Measurements from ENCODE around the gene SERGEF. TPM values are rescaled to one million over a fixed set of nuclear protein-coding genes. Genes with fewer than 3 reads are reported as not detected.

Gene SERGEF
- total and polyA plus RNA-seq, 12 donors, result 14.8 to 105 (median 19.9) TPM

GRCh38 chr11:17883057-17883456, 129.8 kb downstream of the SERGEF start:
- WGBS, 2 donors, result 84% methylated on average over 3 of the region's 3 CpGs
- Histone ChIP-seq H3K4me3 (no peak overlapping the region), H3K4me1 (no peaks in the 10 kb centered on the region), H3K27me3 (no peaks in the 10 kb centered on the region), H3K9me3 (no peaks in the 10 kb centered on the region), H3K36me3 (no peaks in the 10 kb centered on the region), H3K27ac (no peak overlapping the region)
- intact Hi-C loops (cut with DNase I), result no loop called here
- TF ChIP-seq CTCF (IDR thresholded peaks at IDR 0.05), result no peak
- DNase-seq (no peak), ATAC-seq (no peak)

- Histone ChIP-seq H3K9me3 (no peaks in the 10 kb centered on the region), H3K4me3 (no peak overlapping the region), H3K36me3 (no peaks in the 10 kb centered on the region), H3K27me3 (no peaks in the 10 kb centered on the region), H3K27ac (no peak overlapping the region), H3K4me1 (peaks cover 0 to 20% (median 11%) of the 10 kb centered on the region in 9 donors)
- TF ChIP-seq CTCF (IDR thresholded peaks at IDR 0.05), result no peak
- ATAC-seq, result no peak
- intact Hi-C loops (cut with DNase I), result no loop called here
- no peak for DNase-seq
- 79 to 84% methylated on average over 2 of the region's 2 CpGs for WGBS, 2 donors
Observed at GRCh38 chr11:17878743-17879142, 134.1 kb downstream of the SERGEF start.

GRCh38 chr11:17877886-17878285, 135.0 kb downstream of the SERGEF start:
- Histone ChIP-seq H3K36me3 (peaks cover 0 to under 1% (median 0%) of the 10 kb centered on the region in 9 donors), H3K27ac (no peak overlapping the region), H3K9me3 (no peaks in the 10 kb centered on the region), H3K27me3 (no peaks in the 10 kb centered on the region), H3K4me3 (no peak overlapping the region), H3K4me1 (peaks cover 0 to 26% (median 11%) of the 10 kb centered on the region in 9 donors)
- ATAC-seq (no peak), DNase-seq (no peak)
- intact Hi-C loops (cut with DNase I), result no loop called here
- no peak for TF ChIP-seq CTCF (IDR thresholded peaks at IDR 0.05)
- WGBS, 2 donors, result 98 to 99% methylated on average over 3 of the region's 3 CpGs

- peaks cover 0 to 28% (median 11%) of the 10 kb centered on the region in 9 donors for H3K4me1 ChIP-seq
- no peak overlapping the region for H3K27ac ChIP-seq
- H3K36me3 ChIP-seq, result peaks cover 0 to 4% (median 0%) of the 10 kb centered on the region in 9 donors
- DNase-seq (no peak), ATAC-seq (no peak)
- no peaks in the 10 kb centered on the region for H3K9me3 ChIP-seq
- no peak for TF ChIP-seq CTCF (IDR thresholded peaks at IDR 0.05)
- 86 to 94% methylated on average over 3 of the region's 3 CpGs for WGBS, 2 donors
- no peaks in the 10 kb centered on the region for H3K27me3 ChIP-seq
- intact Hi-C loops (cut with DNase I), result no loop called here
- no peak overlapping the region for H3K4me3 ChIP-seq
Observed at GRCh38 chr11:17876827-17877226, 136.0 kb downstream of the SERGEF start.

Measured in heart right ventricle (tissue), 16 donors.